Lung (tissue), 12 donors: ENCODE measurements around the gene TPX2. TPM values are rescaled to one million over a fixed set of nuclear protein-coding genes. Genes with fewer than 3 reads are reported as not detected.

Experiments used
- ATAC-seq: fragments of 200-7000 bp; cut with Tn5 transposase; one replicate; pipeline ENCODE4 v1.9.1; 2020; ENCODE audit warnings: moderate number of reproducible peaks; ENCODE audit not compliant: insufficient read depth, low FRiP score
- DNase-seq, 3 donors: peaks; one replicate each; pipeline ENCODE4 v3.0.0-alpha.2; 2013 to 2017
- H3K27ac ChIP-seq, 2 donors: one replicate each; pipeline ENCODE4 v1.5.1; 2013; ENCODE audit warnings: mild to moderate bottlenecking in 2 of 2, moderate library complexity in 2 of 2, control low read depth in 1 of 2, inconsistent platforms in 1 of 2, low read depth in 1 of 2, low read length in 1 of 2
- H3K27me3 ChIP-seq, 3 donors: one replicate each; pipeline ENCODE4 v1.5.1; 2013; ENCODE audit warnings: low read length in 2 of 3; ENCODE audit not compliant: control insufficient read depth in 3 of 3, insufficient read depth in 3 of 3
- H3K36me3 ChIP-seq, 4 donors: one replicate each; pipeline ENCODE4 v1.5.1; 2013; ENCODE audit warnings: low read length in 4 of 4, mild to moderate bottlenecking in 1 of 4, moderate library complexity in 1 of 4; ENCODE audit not compliant: control insufficient read depth in 4 of 4, insufficient read depth in 4 of 4
- H3K4me1 ChIP-seq, 5 donors: one replicate each; pipeline ENCODE4 v1.5.1; 2013; ENCODE audit warnings: low read length in 5 of 5, mild to moderate bottlenecking in 2 of 5, moderate library complexity in 1 of 5; ENCODE audit not compliant: control insufficient read depth in 5 of 5, insufficient read depth in 5 of 5
- H3K4me3 ChIP-seq: one replicate; pipeline ENCODE4 v1.5.1; 2013; ENCODE audit warnings: mild to moderate bottlenecking, control low read depth, moderate library complexity
- H3K9ac ChIP-seq, 2 donors: one replicate each; pipeline ENCODE4 v1.5.1; 2013; ENCODE audit warnings: low read length in 2 of 2, control low read depth in 1 of 2; ENCODE audit not compliant: insufficient read depth in 1 of 2
- H3K9me3 ChIP-seq, 4 donors: one replicate each; pipeline ENCODE4 v1.5.1; 2013; ENCODE audit warnings: low read length in 3 of 4, mild to moderate bottlenecking in 1 of 4, moderate library complexity in 1 of 4; ENCODE audit not compliant: control insufficient read depth in 4 of 4, insufficient read depth in 3 of 4
- WGBS, 2 donors: extraction: QIAGEN DNeasy Blood & Tissue Kit; methylation state at CpG; one replicate each; pipeline ENCODE4 v1.1.7; 2013; 5-methylcytosine and 5-hydroxymethylcytosine counted together
- polyA plus RNA-seq, 2 donors: library from polyadenylated mRNA; stranded (reverse); fragments of 200-250 nt; gene quantifications; one replicate each; pipeline ENCODE4 v1.2.1, GENCODE V29; 2013
- total RNA-seq, 2 donors: library from RNA; depleted of rRNA in 1 of 2; stranded (reverse); fragments of >200 nt in 1 of 2; gene quantifications; one replicate each; pipeline ENCODE4 v1.2.1, GENCODE V29; 2014 to 2021
- TF ChIP-seq, protein P1 (sequence below): IDR thresholded peaks from 2 replicates; pipeline ENCODE4 v1.5.1; 2012; ENCODE audit warnings: mild to moderate bottlenecking; ENCODE audit errors: control extremely low read depth, extremely low read depth
- donor health status: control.
- donor health status: control.
- donor health status: Bipolar disorder and iron deficiency.
- donor health status: healthy.
- donor health status: DM: yes; HTN: yes; CAD: no.

The TPX2 gene
- total and polyA plus RNA-seq, 4 donors: 1.6 to 6.5 (median 2.0) TPM

DNA sequence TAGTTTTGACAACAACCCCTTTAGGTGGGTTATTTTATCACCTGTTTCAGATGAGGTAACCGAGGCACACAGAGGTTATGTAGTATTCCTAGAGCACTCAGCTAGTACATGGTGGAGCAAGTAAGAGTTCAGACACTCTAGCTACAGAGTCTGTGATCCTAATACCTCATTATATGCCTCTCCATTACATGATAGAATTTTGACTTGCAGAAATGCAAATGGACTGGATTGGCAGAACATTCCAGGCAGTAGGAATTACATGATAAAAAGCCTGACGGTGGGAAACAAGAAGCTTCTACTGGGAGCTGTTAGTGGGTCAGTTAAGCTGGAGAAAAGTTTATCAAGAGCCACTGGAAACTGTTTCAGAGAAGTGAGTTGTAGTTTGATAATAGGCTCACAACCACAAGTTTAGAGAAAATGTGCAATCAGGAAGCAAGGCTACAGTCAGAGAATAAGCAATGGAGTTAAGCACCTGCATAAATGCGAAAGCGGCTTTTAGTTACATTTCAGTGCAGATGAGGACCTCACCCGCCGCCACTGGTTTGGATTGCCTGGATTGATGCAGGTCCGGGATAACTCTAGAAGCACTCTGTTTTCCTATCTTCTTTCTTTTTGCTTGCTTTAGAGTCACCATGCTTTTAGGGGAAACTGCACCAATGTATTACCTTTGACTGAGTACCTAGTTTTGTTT, 45.4 kb downstream of the TPX2 start:
- 95 to 98% methylated on average over 7 of the region's 7 CpGs for WGBS, 2 donors
- no peak overlapping the region for H3K9ac ChIP-seq
- no peak for DNase-seq
- H3K27ac ChIP-seq: no peak overlapping the region
- H3K4me1 ChIP-seq: no peaks in the 10 kb centered on the region
- no peaks in the 10 kb centered on the region for H3K27me3 ChIP-seq
- H3K4me3 ChIP-seq: no peak overlapping the region
- H3K9me3 ChIP-seq: no peaks in the 10 kb centered on the region
- H3K36me3 ChIP-seq: peaks cover 0 to 25% (median 9%) of the 10 kb centered on the region in 4 donors
- TF ChIP-seq, protein P1, sequence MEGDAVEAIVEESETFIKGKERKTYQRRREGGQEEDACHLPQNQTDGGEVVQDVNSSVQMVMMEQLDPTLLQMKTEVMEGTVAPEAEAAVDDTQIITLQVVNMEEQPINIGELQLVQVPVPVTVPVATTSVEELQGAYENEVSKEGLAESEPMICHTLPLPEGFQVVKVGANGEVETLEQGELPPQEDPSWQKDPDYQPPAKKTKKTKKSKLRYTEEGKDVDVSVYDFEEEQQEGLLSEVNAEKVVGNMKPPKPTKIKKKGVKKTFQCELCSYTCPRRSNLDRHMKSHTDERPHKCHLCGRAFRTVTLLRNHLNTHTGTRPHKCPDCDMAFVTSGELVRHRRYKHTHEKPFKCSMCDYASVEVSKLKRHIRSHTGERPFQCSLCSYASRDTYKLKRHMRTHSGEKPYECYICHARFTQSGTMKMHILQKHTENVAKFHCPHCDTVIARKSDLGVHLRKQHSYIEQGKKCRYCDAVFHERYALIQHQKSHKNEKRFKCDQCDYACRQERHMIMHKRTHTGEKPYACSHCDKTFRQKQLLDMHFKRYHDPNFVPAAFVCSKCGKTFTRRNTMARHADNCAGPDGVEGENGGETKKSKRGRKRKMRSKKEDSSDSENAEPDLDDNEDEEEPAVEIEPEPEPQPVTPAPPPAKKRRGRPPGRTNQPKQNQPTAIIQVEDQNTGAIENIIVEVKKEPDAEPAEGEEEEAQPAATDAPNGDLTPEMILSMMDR: no peak
- no peak for ATAC-seq

DNA sequence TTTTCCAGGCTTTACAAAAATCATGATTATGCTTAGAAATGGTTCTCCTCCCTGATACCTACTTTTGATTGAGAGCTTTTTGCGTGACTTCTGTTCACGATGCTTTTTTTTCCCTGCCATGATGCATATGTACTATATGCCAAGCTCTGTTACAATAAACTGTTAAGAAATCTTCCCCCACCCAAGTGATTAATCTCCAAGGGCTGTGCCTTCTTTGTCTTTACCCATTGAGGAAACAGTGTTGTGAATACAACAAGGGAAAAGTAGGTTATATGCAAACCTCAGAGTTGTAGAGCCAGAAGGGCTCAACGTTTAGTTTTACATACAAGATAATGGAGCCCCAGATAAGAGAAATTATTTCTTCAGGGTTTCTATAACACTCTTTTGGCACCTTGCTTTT, 46.0 kb downstream of the TPX2 start:
- TF ChIP-seq, protein P1: no peak
- Histone ChIP-seq H3K9ac (no peak overlapping the region), H3K4me1 (no peaks in the 10 kb centered on the region), H3K4me3 (no peak overlapping the region), H3K27me3 (no peaks in the 10 kb centered on the region), H3K9me3 (no peaks in the 10 kb centered on the region), H3K36me3 (peaks cover 0 to 23% (median 8%) of the 10 kb centered on the region in 4 donors), H3K27ac (no peak overlapping the region)
- DNase-seq (no peak), ATAC-seq (no peak)
- WGBS, 2 donors: 91 to 97% methylated on average over 3 of the region's 3 CpGs

DNA sequence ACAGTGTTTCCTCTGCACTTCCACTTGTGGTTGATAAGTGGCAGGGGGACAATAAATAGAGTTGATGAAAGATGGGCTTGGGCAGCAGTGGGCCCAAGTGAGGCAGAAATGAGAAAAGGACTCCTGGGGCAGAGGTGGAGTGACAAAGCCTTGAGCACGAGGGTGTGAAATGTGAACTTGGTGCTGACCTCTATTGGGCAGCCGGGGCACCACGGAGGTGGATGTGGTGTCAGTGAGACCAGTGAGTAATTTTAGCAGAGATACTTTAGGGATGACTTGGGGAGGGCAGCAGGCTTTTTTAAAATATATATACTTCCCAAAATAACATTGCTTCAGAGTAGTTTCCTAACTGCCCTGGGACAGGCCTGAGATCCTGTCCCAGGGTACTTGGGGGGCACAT, 49.5 kb downstream of the TPX2 start:
- peaks cover 0 to 30% (median 12%) of the 10 kb centered on the region in 4 donors for H3K36me3 ChIP-seq
- H3K27ac ChIP-seq: no peak overlapping the region
- no peak overlapping the region for H3K4me3 ChIP-seq
- no peaks in the 10 kb centered on the region for H3K27me3 ChIP-seq
- no peak overlapping the region for H3K9ac ChIP-seq
- TF ChIP-seq, protein P1: no peak
- H3K4me1 ChIP-seq: no peaks in the 10 kb centered on the region
- no peaks in the 10 kb centered on the region for H3K9me3 ChIP-seq
- no peak for ATAC-seq
- 54 to 71% methylated on average over 3 of the region's 3 CpGs for WGBS, 2 donors
- no peak for DNase-seq

DNA sequence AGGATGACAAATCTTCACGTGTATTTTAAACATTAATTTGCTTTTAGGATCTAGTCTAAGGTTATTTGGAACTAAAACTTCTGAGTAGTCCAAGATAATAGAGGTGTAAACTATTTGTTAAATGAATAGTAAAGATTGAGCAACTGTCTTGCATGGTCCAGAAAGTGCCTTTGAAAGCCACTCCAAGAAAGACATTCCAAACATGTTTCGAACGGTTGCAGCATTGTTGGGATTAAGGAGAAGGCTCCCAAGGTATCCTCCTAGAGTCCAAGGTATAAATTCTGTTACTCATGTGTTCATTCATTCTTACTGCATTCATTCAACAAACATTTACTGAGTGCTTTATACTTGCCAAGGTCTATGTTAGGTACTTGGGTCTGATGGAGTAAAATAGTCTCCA, 51.3 kb downstream of the TPX2 start:
- 82 to 89% methylated on average over 3 of the region's 3 CpGs for WGBS, 2 donors
- no peak overlapping the region for H3K27ac ChIP-seq
- DNase-seq (no peak), ATAC-seq (no peak)
- H3K36me3 ChIP-seq: peaks cover 0 to 28% (median 13%) of the 10 kb centered on the region in 4 donors
- H3K9ac ChIP-seq: no peak overlapping the region
- H3K4me1 ChIP-seq: no peaks in the 10 kb centered on the region
- H3K9me3 ChIP-seq: no peaks in the 10 kb centered on the region
- TF ChIP-seq, protein P1: no peak
- no peaks in the 10 kb centered on the region for H3K27me3 ChIP-seq
- no peak overlapping the region for H3K4me3 ChIP-seq
